Measurements from ENCODE around the gene LMAN2L. TPM values are rescaled to one million over a fixed set of nuclear protein-coding genes. Genes with fewer than 3 reads are reported as not detected.
"Not testable (repeated sequence)": the region's sequence is repeated elsewhere in the genome, so short reads cannot be mapped to it uniquely, and the experiment has no call there.

LMAN2L gene
- total RNA-seq, 2 donors from 2014 or later: 11.7 to 22.1 TPM

DNA sequence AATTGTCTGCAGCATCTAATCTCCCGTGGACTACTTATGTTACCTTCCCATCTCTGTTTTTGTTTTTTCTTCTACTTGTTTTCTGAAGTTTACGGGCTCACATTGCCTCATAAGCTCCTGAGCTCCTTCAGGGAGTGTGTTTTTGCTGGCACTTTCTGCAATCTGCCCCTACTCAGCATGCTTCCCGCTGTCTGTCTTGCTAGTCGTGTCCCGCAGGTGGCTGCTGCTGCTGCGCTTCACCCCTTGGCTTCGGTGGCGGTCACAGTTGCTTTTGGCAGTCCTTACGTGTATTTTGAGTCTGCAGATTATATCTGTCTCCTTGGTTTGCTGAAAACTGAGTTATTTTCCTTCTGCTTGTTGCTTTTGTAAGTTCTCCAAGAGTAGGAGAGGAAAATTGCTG, 60.0 kb downstream of the LMAN2L start:
- DNase-seq: peak; percentile 60
- ATAC-seq: peak; percentile 53 to 61
- intact Hi-C loops (cut with DNase I): no loop called here

DNA sequence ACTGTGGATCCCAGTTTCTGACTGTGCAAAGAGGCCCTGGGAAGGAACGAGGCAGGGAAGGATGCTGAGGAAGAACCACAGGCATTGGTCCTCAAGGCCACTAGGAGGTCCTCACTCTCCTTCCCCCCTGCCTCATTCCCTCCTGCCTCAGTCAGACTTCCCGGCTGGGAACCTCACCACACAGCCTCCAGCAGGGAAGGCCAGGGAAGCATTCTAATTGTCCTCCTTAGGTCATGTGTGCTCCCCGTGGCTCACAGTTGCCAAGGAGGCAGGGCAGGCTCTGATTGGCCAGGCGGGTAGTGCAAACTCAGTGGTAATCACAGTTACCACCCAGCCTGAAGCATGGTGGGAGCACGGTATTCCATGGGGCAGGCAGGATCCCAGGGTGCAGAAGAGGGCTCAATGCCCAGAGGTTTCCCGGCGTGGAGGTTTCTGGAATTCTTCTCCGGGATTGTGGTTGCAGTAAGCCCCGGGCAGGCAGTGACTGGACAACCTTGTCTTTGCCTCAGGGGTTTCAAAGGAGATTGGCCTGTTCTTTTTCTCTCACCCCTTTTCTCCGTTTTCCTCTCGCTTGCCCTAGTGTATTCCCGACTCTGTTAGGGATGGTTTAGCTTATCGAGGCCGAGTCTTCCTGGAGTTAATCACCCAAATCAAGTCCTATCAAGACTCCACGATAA, 70.2 kb downstream of the LMAN2L start:
- intact Hi-C loops (cut with DNase I): no loop called here
- ATAC-seq (no peak), DNase-seq (no peak)

DNA sequence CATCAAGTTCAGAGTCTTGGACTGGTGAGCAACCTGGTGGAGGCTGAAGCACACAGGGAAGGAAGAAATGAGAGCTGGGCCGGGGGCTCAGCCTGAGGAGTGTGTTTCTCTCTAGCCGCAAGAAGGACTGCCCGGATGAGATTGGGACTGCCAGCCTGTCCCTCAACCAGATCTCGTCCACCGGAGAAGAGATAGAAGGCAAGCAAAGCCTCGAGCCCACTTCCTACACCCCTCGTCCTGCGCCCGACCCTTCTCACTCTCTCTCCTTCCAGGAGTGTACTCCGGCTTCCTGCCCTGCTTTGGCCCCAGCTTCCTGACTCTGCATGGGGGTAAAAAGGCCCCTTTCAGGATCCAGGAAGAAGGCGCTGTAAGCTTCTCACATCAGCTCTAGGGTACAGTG, 71.1 kb downstream of the LMAN2L start:
- no peak for DNase-seq

DNA sequence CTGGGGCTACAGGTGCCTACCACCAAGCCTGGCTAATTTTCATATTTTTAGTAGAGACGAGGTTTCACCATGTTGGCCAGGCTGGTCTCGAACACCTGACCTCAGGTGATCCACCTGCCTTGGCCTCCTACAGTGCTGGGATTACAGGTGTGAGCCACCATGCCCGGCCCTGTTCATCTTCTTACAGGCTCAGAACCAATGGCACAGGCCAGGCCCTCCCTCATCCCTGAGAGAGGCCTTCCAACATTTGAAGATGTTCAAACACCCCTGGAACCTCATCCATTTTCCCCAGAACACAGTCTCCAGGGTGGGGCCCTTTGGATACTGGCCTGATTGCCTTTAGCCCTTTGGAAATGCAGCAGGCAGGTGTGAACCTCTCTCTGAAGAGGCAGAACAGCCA, 74.1 kb downstream of the LMAN2L start:
- DNase-seq; ATAC-seq; intact Hi-C loops (cut with DNase I): not testable (repeated sequence)

More for the DNA sequence above, 71.1 kb downstream of the LMAN2L start:
- intact Hi-C loops (cut with DNase I): no loop called here
- no peak for ATAC-seq

DNA sequence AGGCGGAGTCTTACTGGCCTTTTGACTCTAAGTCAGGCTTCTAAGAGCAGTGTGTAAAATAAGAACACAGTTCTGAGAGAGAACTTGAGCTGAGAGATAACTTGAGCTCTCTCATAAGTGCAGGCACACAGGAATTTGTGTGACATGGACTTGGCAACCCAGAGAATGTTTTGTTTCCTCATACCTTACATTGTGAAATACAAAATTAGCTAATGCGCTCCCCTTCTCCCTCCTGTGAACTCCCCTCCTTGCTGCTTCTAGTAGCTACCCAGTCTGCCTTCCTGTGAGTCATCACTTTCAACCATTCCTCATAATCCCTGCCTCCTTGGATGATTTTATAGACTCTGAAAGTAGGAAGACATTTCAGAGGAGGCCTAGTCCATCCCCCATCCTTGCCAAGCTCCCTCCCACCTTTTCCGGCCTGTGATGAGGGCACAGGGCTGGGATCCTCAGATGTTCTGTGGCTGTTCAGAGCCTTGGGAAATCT, 74.7 kb downstream of the LMAN2L start:
- DNase-seq: peak; percentile 55
- intact Hi-C loops (cut with DNase I): no loop called here
- peak; percentile 87 to 95 for ATAC-seq

DNA sequence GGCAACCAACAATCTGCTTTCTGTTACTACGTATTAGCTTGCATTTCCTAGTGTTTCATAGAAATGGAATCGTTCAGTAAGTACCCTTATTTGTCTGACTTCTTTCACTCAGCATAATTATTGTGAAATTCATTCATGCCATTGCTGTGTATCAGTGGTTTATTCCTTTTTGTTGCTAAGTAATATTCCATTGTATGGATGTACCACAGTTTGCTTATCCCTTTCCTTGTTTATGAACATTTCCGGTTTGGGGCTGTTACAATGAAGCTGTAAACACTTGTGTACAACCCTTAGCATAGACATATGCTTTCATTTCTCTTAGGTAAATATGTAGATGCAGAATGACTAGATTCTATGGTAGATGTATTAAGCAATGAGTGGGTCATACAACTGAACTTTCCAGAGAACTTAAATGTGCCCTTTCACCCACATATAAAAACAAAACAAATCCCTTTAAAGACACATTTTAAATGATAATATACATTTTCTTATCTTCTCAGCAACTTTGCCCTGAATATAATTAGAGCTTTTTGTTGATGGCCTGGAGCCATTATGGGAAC, 75.4 kb downstream of the LMAN2L start:
- intact Hi-C loops (cut with DNase I): no loop called here
- no peak for DNase-seq
- ATAC-seq: no peak

DNA sequence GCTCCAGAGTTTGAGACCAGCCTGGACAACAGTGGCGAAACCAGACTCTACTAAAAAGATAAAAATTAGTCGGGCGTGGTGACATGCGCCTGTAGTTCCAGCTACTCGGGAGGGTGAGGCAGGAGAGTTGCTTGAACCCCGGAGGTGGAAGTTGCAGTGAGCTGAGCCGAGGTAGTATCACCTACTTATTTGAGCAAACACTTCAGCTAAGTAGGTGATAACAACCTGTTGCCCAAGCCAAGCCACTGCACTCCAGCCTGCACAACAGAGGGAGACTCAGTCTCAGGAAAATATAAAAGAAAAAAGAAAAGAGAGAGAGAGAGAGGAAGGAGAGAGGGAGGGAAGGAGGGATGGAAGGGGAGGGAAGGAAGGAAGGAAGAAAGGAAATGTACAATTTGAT, 76.0 kb downstream of the LMAN2L start:
- DNase-seq: no peak
- intact Hi-C loops (cut with DNase I): no loop called here
- no peak for ATAC-seq

DNA sequence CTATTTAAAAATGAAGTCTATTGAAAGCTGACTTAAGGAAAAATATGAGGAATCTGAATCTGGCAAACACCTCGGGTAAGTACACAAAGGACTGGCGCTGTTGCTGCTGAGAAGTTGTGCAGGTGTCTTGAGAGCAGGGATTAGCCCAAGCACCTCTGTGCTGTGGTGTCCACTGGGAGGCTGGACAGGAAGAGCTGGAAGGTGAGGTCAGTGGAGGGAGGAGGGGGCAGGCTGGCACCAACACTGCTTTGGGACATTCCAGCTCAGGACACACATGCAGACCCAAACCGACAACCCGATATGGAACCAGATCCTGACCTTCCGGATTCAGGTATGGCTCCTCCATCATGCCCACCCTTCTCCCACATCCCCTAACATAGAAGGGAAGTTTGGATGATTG, 76.7 kb downstream of the LMAN2L start:
- no peak for DNase-seq
- ATAC-seq: no peak
- intact Hi-C loops (cut with DNase I): no loop called here

DNA sequence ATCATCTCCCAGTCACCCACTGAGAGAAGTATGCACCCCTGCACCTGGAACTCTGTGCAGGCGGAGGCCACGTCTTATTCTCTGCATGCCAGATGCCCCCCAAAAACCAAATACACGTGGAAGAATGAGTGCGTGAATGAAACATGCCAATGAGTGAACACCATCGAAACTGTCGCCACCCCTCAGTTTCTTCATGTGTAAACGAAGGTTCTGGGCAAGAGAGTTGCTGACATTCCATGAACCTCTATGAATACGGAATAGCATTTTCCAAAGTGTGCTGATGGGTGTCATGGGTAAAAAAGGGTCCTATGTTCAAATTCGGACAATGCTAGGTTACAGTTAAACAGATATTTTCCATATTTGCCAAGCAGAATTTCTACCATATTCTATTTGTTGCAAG, 77.5 kb downstream of the LMAN2L start:
- DNase-seq (no peak), ATAC-seq (no peak)
- intact Hi-C loops (cut with DNase I): no loop called here

DNA sequence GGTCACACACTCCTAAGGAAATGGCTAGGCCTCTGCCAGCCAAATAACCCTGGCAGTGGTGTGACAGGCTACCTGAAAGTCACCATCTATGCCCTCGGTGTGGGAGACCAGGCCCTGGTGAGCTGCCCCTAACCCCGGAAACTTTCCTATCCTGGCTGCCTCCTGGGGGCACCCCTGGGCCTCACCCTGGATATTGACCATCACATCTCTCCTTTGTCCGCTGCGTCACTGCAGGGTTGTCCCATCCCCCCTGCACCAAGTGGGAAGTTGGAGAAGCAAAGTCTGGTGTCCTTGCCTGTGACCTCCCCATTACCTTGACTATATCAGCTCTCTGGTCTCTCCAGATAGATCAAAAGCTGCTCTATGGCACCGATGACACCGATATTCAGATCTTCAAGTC, 78.5 kb downstream of the LMAN2L start:
- intact Hi-C loops (cut with DNase I): no loop called here
- no peak for ATAC-seq
- no peak for DNase-seq

DNA sequence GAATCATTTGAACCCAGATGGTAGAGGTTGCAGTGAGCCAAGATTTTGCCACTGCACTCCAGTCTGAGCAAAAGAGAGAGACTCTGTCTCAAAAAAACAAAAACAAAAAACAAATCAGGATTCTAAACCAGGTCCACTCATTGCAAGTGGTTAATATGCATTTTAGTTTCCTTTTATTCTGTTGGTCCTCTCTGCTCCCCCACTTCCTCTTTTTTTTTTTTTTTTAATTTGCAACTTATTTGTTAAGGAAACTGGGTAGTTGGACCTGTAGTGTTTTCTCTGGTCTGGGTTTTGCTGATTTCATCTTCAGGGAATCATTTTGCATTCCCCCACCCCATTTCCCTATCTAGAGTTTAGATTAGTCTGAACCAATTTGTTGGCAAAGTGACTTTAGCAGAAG, 83.3 kb downstream of the LMAN2L start:
- no peak for ATAC-seq
- intact Hi-C loops (cut with DNase I): no loop called here
- DNase-seq: no peak

Other genes with a start within 250 kb of the LMAN2L start
- gene NEURL3, start 234.7 kb downstream of the LMAN2L start, total RNA-seq: under 1 TPM in 1 of 2 donors, not detected in 1; 0.31 TPM
- gene ARID5A, start 203.3 kb downstream of the LMAN2L start, total RNA-seq: 10 to 100 TPM; 10.5 to 24.1 TPM
- 10 to 100 TPM; 26.9 to 27.6 TPM for gene KANSL3, start 101.8 kb downstream of the LMAN2L start, total RNA-seq
- under 1 TPM in 1 of 2 donors, not detected in 1; 0.06 TPM for gene FER1L5, start 97.3 kb downstream of the LMAN2L start, total RNA-seq
- gene CNNM4, start 20.8 kb upstream of the LMAN2L start, total RNA-seq: 10 to 100 TPM; 16.8 to 29.5 TPM
- gene CNNM3, start 76.2 kb upstream of the LMAN2L start, total RNA-seq: 10 to 100 TPM in 1 of 2 donors, 1 to 10 TPM in 1; 9.6 to 10.3 TPM
- 10 to 100 TPM; 18.4 to 24.7 TPM for gene ANKRD23, start 104.0 kb upstream of the LMAN2L start, total RNA-seq
- gene ANKRD39, start 118.0 kb upstream of the LMAN2L start, total RNA-seq: 10 to 100 TPM; 11.9 to 12.4 TPM
- gene SEMA4C, start 130.0 kb upstream of the LMAN2L start, total RNA-seq: 10 to 100 TPM; 22.1 to 24.8 TPM
- gene FAM178B, start 246.5 kb upstream of the LMAN2L start, total RNA-seq: under 1 TPM in 1 of 2 donors, not detected in 1; 0.44 TPM

Data from left cardiac atrium (tissue), 4 donors.